Muscle of leg (tissue), 11 donors: ENCODE measurements around the gene COX19. TPM values are rescaled to one million over a fixed set of nuclear protein-coding genes. Genes with fewer than 3 reads are reported as not detected.
A peak's percentile ranks its signal among the peaks of the same experiment; 100 is the strongest.
"Not testable (repeated sequence)": the region's sequence is repeated elsewhere in the genome, so short reads cannot be mapped to it uniquely, and the experiment has no call there.

Experiments
- DNase-seq: peaks from one replicate; pipeline ENCODE4 v3.0.0; 2013
- H3K27ac ChIP-seq: one replicate; pipeline ENCODE4 v1.5.1; 2013; ENCODE audit warnings: mild to moderate bottlenecking, low read length, control low read depth
- H3K27me3 ChIP-seq: one replicate; pipeline ENCODE4 v1.6.1; 2013; ENCODE audit warnings: low read length; ENCODE audit not compliant: control insufficient read depth, insufficient read depth
- H3K36me3 ChIP-seq: one replicate; pipeline ENCODE4 v1.6.1; 2013; ENCODE audit warnings: low read length; ENCODE audit not compliant: control insufficient read depth, insufficient read depth
- H3K4me1 ChIP-seq: one replicate; pipeline ENCODE4 v1.6.1; 2013; ENCODE audit warnings: low read length; ENCODE audit not compliant: control insufficient read depth, insufficient read depth
- H3K4me3 ChIP-seq: one replicate; pipeline ENCODE4 v1.5.1; 2013; ENCODE audit warnings: low read length, control low read depth
- H3K9me3 ChIP-seq: replicated peaks from 2 replicates; pipeline ENCODE4 v1.6.1; 2013; ENCODE audit warnings: low read depth, low read length; ENCODE audit not compliant: control insufficient read depth
- WGBS: methylation state at CpG from one replicate; pipeline ENCODE4 v1.1.5; 2013; ENCODE audit warnings: missing lambda C conversion rate; ENCODE audit not compliant: insufficient coverage; 5-methylcytosine and 5-hydroxymethylcytosine counted together
- polyA plus RNA-seq, 8 donors: library from polyadenylated mRNA; unstranded; fragments of 120-200 nt; gene quantifications; one replicate each; pipeline versions ENCODE4 v1.2.1 to v1.2.3, GENCODE V29; 2013; ENCODE audit warnings: inconsistent platforms in 1 of 8, low replicate concordance in 1 of 8; ENCODE audit not compliant: insufficient read length in 8 of 8, insufficient read depth in 1 of 8
- total RNA-seq: library from RNA; stranded (reverse); fragments of 120-200 nt; gene quantifications from one replicate; pipeline ENCODE4 v1.2.4, GENCODE V29; 2013

Gene COX19
- total and polyA plus RNA-seq, 9 donors = 8.9 to 12.4 (median 10.6) TPM

- DNase-seq = no peak
- peaks cover 55% of the 10 kb centered on the region for H3K36me3 ChIP-seq
- WGBS = 92% methylated on average over 16 of the region's 24 CpGs
- H3K4me3 ChIP-seq = no peak overlapping the region
- H3K27me3 ChIP-seq = peaks cover under 1% of the 10 kb centered on the region
- no peaks in the 10 kb centered on the region for H3K9me3 ChIP-seq
- peaks cover 34% of the 10 kb centered on the region for H3K4me1 ChIP-seq
- H3K27ac ChIP-seq = no peak overlapping the region
Measured at GRCh38 chr7:968205-969105, 6.9 kb downstream of the COX19 start.

GRCh38 chr7:967361-968082 lies 7.8 kb downstream of the COX19 start:
- Histone ChIP-seq H3K27ac (no peak overlapping the region), H3K4me3 (no peak overlapping the region), H3K36me3 (peaks cover 50% of the 10 kb centered on the region), H3K9me3 (no peaks in the 10 kb centered on the region), H3K4me1 (peaks cover 33% of the 10 kb centered on the region), H3K27me3 (peaks cover 6% of the 10 kb centered on the region)
- 81% methylated on average over 38 of the region's 39 CpGs for WGBS
- no peak for DNase-seq

DNA sequence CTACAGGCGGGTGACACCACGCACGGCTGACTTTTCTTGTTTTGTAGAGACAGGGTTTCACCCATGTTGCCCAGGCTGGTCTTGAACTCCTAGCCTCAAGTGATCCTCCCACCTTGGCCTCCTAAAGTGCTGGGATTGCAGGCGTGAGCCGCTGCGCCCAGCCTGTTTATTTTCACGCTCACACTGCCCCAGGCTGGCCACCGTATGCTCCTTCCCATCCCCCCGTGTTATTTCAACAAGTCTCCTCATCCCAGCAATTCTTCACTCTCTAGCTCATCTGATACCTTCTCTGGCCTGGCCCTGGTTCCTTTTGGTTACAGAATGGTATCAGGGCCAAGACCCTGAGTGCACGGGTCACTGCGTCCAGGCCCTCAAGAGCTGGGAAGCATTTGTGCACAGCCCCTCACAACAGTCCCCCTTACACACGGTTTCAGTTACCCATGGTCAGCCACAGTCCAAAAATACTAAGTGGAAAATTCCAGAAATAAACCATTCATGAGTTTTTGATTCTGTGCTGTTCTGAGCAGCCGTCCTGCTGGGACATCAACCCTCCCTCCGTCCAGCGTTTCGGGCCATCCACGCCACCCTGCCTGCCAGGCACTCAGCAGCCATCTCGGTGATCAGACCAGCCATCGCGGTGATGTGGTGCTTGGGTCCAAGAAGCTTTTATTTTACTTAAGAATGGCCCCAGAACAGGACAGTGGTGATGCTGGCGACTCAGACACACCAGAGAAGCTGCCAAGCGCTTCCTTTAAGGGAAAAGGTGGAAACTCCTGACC lies 8.9 kb downstream of the COX19 start:
- Histone ChIP-seq H3K9me3 (no peaks in the 10 kb centered on the region), H3K27me3 (peaks cover 8% of the 10 kb centered on the region), H3K4me1 (peaks cover 33% of the 10 kb centered on the region), H3K27ac (no peak overlapping the region), H3K36me3 (peaks cover 42% of the 10 kb centered on the region), H3K4me3 (no peak overlapping the region)
- DNase-seq = no peak
- 73% methylated on average over 17 of the region's 22 CpGs for WGBS

- Histone ChIP-seq H3K4me3 (no peak overlapping the region), H3K27ac (peak overlapping the region; percentile 52), H3K4me1 (peaks cover 33% of the 10 kb centered on the region), H3K36me3 (peaks cover 29% of the 10 kb centered on the region), H3K27me3 (peaks cover 13% of the 10 kb centered on the region), H3K9me3 (no peaks in the 10 kb centered on the region)
- DNase-seq = peak; percentile 86
- 24% methylated on average over 25 of the region's 27 CpGs for WGBS
Measured at GRCh38 chr7:964401-965231, 10.7 kb downstream of the COX19 start.

- no peak for DNase-seq
- no peaks in the 10 kb centered on the region for H3K9me3 ChIP-seq
- peaks cover 15% of the 10 kb centered on the region for H3K27me3 ChIP-seq
- 27% methylated on average over 29 of the region's 37 CpGs for WGBS
- peaks cover 32% of the 10 kb centered on the region for H3K4me1 ChIP-seq
- H3K4me3 ChIP-seq = no peak overlapping the region
- peaks cover 18% of the 10 kb centered on the region for H3K36me3 ChIP-seq
- no peak overlapping the region for H3K27ac ChIP-seq
Measured at GRCh38 chr7:963236-964078, 11.9 kb downstream of the COX19 start.

DNA sequence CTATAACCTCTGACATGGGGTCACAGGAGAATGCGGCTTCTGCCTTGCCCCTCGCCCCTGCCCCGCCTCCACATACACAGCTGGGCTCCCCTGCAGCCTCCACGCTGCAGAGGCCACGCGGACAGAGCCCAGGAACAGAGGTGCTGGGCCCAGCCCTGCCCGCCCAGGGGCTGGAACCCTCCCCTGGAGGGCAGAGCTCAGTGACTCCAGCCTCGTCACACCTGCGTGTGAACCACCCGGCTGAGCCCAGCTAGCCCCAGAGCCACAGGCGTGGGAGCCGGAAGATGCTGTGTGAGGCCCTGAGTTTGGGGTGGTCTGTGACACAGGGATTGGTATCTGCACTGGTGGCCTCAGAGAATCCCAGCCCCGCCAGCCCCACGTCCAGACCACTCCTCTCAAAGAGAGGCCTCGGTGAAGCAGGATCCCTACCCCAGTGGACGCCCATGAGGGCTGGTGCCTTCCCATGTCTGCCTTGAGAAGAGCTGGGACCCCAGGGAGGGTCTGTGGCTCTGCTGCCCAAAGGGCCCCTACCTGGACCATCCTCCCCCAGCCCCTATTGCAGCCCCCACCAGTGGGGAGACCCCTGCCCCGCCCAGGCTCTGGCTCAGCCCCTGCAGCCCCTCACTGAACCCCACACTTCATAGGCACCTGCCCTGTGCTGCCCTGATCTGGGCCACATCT lies 12.8 kb downstream of the COX19 start:
- DNase-seq = no peak
- H3K4me3 ChIP-seq = no peak overlapping the region
- H3K27ac ChIP-seq = no peak overlapping the region
- H3K27me3 ChIP-seq = peaks cover 15% of the 10 kb centered on the region
- H3K4me1 ChIP-seq = peaks cover 24% of the 10 kb centered on the region
- WGBS = 87% methylated on average over 8 of the region's 17 CpGs
- H3K36me3 ChIP-seq = peaks cover 9% of the 10 kb centered on the region
- no peaks in the 10 kb centered on the region for H3K9me3 ChIP-seq

- H3K4me3 ChIP-seq = no peak overlapping the region
- peaks cover 20% of the 10 kb centered on the region for H3K27me3 ChIP-seq
- no peaks in the 10 kb centered on the region for H3K9me3 ChIP-seq
- 86% methylated on average over 36 of the region's 37 CpGs for WGBS
- H3K4me1 ChIP-seq = peaks cover 24% of the 10 kb centered on the region
- no peak for DNase-seq
- no peak overlapping the region for H3K27ac ChIP-seq
- peaks cover 1% of the 10 kb centered on the region for H3K36me3 ChIP-seq
Measured at GRCh38 chr7:961546-962400, 13.6 kb downstream of the COX19 start.

GRCh38 chr7:960972-961371 lies 14.4 kb downstream of the COX19 start:
- not testable (repeated sequence) for H3K36me3 ChIP-seq, H3K9me3 ChIP-seq, DNase-seq, H3K27ac ChIP-seq, H3K4me3 ChIP-seq
- Histone ChIP-seq H3K27me3 (peaks cover 22% of the 10 kb centered on the region), H3K4me1 (peaks cover 24% of the 10 kb centered on the region)
- no CpG with 5 or more reads among the region's 13 CpGs for WGBS
